GM18517 (cell line): ENCODE measurements around the gene RCE1.
"Not testable (repeated sequence)": the region's sequence is repeated elsewhere in the genome, so short reads cannot be mapped to it uniquely, and the experiment has no call there.

Experiments used
- ATAC-seq: cut with Tn5 transposase; IDR thresholded peaks from one replicate; pipeline ENCODE4 v1.9.1; 2021; ENCODE audit warnings: mild to moderate bottlenecking, moderate library complexity; ENCODE audit not compliant: unreplicated experiment

RCE1 gene

DNA sequence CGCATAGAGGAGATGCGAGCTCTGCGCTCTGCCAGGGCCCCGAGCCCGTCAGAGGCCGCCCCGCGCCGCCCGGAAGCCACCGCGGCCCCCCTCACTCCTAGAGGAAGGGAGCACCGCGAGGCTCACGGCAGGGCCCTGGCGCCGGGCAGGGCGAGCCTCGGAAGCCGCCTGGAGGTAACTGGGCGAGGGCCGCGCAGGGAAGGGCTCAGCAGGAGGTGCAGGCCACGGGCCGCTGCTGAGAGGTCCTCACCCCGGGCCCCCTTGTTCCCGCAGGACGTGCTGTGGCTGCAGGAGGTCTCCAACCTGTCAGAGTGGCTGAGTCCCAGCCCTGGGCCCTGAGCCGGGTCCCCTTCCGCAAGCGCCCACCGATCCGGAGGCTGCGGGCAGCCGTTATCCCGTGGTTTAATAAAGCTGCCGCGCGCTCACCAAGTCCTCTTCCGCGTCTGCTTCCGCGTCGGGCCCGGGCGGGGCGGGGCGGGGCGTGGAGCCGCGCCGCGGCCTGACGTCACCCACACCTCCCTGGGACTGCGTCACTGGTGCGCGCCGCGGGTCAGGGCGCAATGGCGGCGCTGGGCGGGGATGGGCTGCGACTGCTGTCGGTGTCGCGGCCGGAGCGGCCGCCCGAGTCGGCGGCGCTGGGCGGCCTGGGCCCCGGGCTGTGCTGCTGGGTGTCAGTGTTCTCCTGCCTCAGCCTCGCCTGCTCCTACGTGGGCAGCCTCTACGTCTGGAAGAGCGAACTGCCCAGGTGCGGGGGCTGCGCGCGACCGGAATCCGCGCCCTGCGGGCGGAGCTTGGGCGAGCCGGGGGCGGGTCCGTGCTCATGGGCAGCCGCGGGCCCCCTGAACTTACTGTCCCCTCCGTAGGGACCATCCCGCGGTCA lies at the start of gene RCE1:
RCE1 (plus strand) TSS at position 546 of the 880 bp plus-strand sequence; CDS start at position 561, 15 bp downstream.
- ATAC-seq, result peak; percentile 78

- not testable (repeated sequence) for ATAC-seq
These were observed 43.4 kb upstream of the RCE1 start for GRCh38 chr11:66799815-66800214.

- peak; percentile 62 for ATAC-seq
These were observed 42.4 kb upstream of the RCE1 start for GRCh38 chr11:66800720-66801428.

DNA sequence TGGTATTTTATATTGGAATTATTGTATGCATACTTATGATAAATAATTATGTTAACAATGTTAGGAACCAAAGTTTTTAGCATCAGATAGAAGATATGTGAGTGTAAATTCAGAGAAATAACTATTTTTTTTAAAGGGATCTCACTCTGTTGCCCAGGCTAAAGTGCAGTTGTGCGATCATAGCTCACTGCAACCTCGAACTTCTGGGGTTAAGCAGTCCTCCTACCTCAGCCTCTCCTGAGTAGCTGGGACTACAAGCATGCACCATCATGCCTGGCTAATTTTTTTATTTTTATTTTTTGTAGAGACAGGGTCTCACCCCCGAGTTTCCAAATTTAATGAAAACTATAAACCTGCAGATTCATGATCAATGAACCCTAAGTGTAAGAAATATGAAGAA lies 33.6 kb upstream of the RCE1 start:
- ATAC-seq, result no peak

- ATAC-seq, result no peak
These were observed 32.6 kb upstream of the RCE1 start for GRCh38 chr11:66810576-66811185.

- ATAC-seq, result no peak
These were observed 28.6 kb upstream of the RCE1 start for GRCh38 chr11:66814678-66815077.

GRCh38 chr11:66815646-66816045 lies 27.6 kb upstream of the RCE1 start:
- no peak for ATAC-seq

DNA sequence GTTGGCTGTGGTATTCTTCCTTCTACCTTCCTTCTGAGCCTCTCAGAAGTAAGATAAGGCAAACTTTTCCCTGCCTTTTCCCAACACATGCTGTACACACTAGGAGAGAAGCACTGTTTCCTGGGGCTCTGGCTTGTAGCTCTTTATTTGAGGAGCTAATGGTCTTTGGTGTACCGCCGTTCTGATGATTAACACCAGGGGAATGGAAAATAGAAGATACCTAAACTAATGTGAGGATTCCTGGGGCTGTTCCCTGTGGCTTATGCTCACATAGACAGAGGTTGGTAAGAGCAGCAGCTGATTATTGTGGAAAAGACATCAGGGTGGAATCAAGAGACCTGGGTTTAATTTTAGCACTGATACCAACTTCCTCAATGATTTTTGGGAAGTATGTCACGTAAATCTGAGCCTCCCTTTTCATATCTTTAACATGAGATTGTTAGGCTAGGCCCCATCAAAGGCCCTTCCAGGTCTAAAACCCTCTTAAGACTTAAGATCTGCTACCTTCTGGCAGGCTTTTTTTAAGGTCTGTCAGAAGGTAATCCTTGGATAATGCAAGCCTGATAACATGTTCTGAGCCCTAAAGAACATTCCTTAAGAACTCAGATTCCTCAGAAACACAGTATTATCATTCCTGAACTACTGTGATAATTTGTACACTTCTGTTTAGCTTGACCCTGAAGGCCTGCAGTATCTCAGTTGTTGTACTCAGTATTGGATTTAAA lies 24.8 kb upstream of the RCE1 start:
- no peak for ATAC-seq

DNA sequence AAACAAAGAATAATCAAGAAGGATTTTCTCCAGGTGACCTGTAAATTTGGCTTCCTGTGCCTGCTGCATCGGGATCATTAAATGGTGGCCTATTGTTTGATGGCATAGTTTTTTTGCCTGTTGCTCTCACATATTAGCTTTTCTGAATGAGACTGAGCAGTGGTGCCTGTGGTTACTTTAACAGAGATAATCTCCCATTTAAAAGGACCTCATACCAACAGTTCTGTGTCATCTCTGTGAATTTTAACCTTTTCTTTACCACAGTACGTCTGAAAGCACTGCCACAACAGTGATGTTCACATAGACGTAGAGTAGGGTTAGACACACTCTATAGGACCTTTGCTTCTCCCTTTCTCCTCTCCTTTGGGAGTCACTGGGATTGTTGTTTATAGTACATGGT lies 22.9 kb upstream of the RCE1 start:
- ATAC-seq, result no peak

DNA sequence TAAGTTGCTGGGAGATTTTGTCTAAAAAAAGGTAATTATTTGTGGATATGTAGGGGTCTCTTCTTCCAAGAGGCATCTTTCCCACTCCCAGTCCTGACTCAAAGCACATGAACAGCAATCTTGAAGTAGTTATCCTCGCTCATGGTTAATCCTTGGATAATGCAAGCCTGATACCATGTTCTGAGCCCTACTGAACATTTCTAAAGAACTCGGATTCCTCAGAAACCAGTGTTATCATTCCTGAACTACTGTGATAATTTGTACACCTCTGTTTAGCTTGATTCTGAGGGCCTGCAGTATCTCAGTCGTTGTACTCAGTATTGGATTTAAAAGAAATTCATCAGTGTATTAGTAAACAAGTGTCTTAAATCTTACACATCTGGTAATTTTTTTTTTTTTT lies 22.3 kb upstream of the RCE1 start:
- ATAC-seq, result no peak

DNA sequence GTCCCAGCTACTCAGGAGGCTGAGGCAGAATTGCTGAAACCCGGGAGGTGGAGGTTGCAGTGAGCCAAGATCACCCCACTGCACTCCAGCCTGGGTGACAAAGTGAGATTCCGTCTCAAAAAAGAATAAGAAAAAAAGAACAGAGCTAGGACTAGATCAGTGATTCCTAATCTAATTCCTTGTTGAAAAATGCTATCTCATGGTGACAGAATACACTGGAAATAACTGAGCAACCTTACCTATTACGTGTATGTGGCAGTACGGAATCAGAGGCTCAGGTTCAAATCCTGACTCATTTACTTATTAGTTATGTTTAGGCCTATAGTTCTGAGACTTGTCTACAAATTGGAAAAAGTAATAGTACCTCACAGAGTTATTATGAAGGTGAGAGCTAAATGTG lies 19.5 kb upstream of the RCE1 start:
- ATAC-seq, result no peak

DNA sequence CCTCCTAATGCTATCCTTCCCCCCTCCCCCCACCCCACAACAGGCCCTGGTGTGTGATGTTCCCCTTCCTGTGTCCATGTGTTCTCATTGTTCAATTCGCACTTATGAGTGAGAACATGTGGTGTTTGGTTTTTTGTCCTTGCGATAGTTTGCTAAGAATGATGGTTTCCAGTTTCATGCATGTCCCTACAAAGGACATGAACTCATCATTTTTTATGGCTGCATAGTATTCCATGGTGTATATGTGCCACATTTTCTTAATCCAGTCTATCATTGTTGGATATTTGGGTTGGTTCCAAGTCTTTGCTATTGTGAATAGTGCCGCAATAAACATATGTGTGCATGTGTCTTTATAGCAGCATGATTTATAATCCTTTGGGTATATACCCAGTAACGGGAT lies 18.7 kb upstream of the RCE1 start:
- ATAC-seq, result not testable (repeated sequence)

GRCh38 chr11:66834539-66834845 lies 8.7 kb upstream of the RCE1 start:
- no peak for ATAC-seq

DNA sequence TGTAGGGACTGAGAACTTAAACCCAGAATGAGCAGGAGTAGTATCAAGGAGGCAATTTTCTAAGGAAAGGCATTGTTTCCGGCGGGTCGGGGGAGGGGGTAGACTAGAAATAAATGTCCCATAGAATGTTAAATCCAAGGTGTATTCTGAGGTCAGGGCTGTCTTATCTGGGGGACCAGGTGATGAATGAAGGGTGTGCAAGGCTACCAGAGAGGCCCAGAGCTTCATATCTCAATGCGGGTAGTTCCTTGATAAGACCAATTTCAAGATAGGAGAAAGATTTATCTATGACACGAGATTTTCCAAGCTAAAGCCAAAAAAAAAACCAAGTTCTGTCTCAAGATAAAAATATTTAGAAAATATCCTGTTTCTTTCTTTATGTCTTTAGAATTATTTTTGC lies 8.3 kb upstream of the RCE1 start:
- ATAC-seq, result no peak

DNA sequence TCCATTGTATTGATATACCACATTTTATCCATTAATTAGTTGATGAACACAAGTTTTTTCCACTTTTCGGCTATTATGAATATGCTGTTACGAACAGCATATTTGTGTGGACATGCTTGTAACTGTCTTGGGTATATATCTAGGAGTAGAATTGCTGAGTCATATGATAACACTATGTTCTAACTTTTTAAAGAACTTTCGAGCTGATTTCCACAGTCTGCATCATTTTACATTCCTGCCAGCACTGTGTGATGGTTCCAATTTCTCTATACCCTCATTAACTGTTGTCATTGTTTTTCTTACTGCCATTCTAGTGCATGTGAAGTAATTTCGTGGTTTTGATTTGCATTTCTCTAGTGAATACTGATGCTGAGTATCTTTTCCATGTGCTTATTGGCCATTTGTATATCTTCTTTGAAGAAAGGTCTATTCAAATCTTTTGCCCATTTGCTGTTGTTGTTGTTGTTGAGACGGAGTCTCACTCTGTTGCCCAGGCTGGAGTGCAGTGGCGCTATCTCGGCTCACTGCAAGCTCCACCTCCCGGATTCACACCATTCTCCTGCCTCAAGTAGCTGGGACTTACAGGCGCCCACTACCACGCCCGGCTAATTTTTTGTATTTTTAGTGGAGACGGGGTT lies 7.4 kb upstream of the RCE1 start:
- no peak for ATAC-seq

DNA sequence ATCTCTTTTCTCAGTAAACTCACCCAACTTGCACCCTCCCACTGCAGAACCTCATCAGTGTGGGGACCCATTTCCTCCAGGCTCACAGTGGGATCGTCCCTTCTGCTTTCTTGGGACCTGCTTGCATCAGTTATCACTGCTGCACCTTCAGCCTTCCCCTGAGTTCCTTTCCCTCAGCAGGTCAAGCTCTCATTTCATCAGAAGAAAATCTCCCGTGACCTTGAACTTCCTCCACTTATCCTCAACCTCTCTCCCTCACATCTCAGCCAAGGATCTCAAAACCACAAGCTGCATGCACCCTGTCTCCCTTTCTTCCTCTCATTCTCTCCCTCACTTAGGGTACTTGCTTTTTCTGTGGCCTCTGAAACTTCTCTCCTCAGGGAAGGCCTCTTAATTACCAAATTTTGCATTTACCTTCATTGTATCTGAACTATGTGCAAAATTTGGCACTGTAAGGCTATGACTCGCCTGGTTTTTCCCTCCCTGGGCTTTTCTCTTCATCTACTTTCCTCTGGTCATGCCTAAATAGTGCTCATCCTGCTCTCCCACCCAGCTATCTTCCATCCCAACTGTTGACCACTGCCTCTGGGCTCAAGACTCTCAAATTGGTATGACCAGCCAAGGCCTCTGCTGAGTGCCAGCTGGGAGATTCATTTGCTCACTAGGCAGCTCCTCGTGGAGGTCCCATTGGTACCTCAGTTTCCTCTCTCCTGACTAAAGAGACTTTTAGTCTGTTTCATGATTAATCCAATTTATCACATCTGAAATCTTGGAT lies 2.7 kb upstream of the RCE1 start:
- no peak for ATAC-seq

- ATAC-seq, result no peak
These were observed 1.4 kb upstream of the RCE1 start for GRCh38 chr11:66841861-66842260.

GRCh38 chr11:66842501-66842895 lies 743 bp upstream of the RCE1 start:
- no peak for ATAC-seq

DNA sequence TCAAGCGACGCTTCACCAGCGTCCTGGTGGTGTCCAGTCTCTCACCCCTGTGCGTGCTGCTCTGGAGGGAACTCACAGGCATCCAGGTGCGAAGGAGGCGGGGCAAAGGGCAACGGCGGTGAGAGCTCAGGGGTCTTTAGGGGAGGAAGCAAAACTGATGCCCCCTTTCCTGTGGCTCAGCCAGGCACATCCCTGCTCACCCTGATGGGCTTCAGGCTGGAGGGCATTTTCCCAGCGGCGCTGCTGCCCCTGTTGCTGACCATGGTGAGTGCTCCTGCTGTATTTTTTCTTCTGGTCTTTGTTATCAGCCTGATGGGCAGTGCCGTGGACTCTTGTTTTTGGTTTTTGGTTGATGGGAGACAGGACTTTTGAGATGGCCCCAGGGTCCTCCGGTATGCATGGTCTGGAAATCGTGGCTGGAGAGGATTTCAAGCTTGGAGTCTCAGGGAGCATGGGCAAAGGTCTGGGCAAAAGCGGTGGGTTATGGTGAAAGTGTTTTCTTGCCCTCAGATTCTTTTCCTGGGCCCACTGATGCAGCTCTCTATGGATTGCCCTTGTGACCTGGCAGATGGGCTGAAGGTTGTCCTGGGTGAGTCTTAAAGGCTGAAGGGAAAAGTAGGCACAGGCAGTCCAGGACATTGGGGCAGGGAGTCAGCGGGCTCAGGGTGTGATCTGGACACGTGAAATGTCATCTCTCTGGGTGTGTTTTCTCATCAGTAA lies 695 bp downstream of the RCE1 start:
- ATAC-seq, result no peak
